SK-N-SH treated with all-trans-retinoic acid at 6 μM for 48 hours (cell line): Measurements from ENCODE around the gene SIK3.

Experiments
- ATAC-seq: fragments of 200-7000 bp; cut with Tn5 transposase; 3 replicates; pipeline ENCODE4 v1.9.1; 2020; ENCODE audit warnings: mild to moderate bottlenecking, moderate library complexity
- ARNTL ChIP-seq: fragments of 450-650 bp; formaldehyde crosslinking; IDR thresholded peaks from 2 replicates; pipeline ENCODE4 v1.5.0; 2020; ENCODE audit warnings: low read depth, mild to moderate bottlenecking, moderate library complexity, borderline replicate concordance
- BACH2 ChIP-seq: fragments of 250-450 bp; sonication (Bioruptor Pico); IDR thresholded peaks from 2 replicates; pipeline ENCODE4 v1.9.0; 2021; ENCODE audit warnings: mild to moderate bottlenecking, borderline replicate concordance
- CREB5 ChIP-seq: fragments of 250-450 bp; sonication (Bioruptor Pico); IDR thresholded peaks from 2 replicates; pipeline ENCODE4 v1.5.1; 2020; ENCODE audit warnings: low read depth, mild to moderate bottlenecking, moderate library complexity
- CSDC2 ChIP-seq: fragments of 250-450 bp; sonication (Bioruptor Pico); IDR thresholded peaks from 2 replicates; pipeline ENCODE4 v1.5.0; 2020; ENCODE audit warnings: mild to moderate bottlenecking, moderate library complexity
- ESRRG ChIP-seq: fragments of 250-450 bp; sonication (Bioruptor Pico); IDR thresholded peaks from 2 replicates; pipeline ENCODE4 v1.6.1; 2021; ENCODE audit warnings: mild to moderate bottlenecking
- GLIS3 ChIP-seq: fragments of 250-450 bp; sonication (Bioruptor Pico); IDR thresholded peaks from 2 replicates; pipeline ENCODE4 v1.5.0; 2020; ENCODE audit warnings: mild to moderate bottlenecking, moderate library complexity
- ISL1 ChIP-seq: fragments of 250-450 bp; sonication (Bioruptor Pico); IDR thresholded peaks from 2 replicates; pipeline ENCODE4 v2.1.2; 2022; ENCODE audit warnings: mild to moderate bottlenecking, moderate library complexity
- OSR1 ChIP-seq: fragments of 250-450 bp; sonication (Bioruptor Pico); IDR thresholded peaks from 2 replicates; pipeline ENCODE4 v1.8.0; 2022; ENCODE audit warnings: moderate library complexity, mild to moderate bottlenecking, inconsistent platforms
- PATZ1 ChIP-seq: fragments of 250-450 bp; sonication (Bioruptor Pico); IDR thresholded peaks from 2 replicates; pipeline ENCODE4 v1.8.0; 2020; ENCODE audit warnings: mild to moderate bottlenecking, moderate library complexity, borderline replicate concordance
- PPARA ChIP-seq: fragments of 250-450 bp; sonication (Bioruptor Pico); IDR thresholded peaks from 2 replicates; pipeline ENCODE4 v1.5.0; 2020; ENCODE audit warnings: mild to moderate bottlenecking, borderline replicate concordance
- RARB ChIP-seq: fragments of 250-450 bp; sonication (Bioruptor Pico); IDR thresholded peaks from 2 replicates; pipeline ENCODE4 v1.8.0; 2021; ENCODE audit warnings: mild to moderate bottlenecking, moderate library complexity
- SNAI2 ChIP-seq: fragments of 250-450 bp; sonication (Bioruptor Pico); IDR thresholded peaks from 2 replicates; pipeline ENCODE4 v1.5.0; 2020; ENCODE audit warnings: mild to moderate bottlenecking, moderate library complexity
- TCF4 ChIP-seq: fragments of 250-450 bp; sonication (Bioruptor Pico); IDR thresholded peaks from 2 replicates; pipeline ENCODE4 v1.8.0; 2021; ENCODE audit warnings: mild to moderate bottlenecking, moderate library complexity, borderline replicate concordance
- ZC3H10 ChIP-seq: fragments of 250-450 bp; sonication (Bioruptor Pico); IDR thresholded peaks from 2 replicates; pipeline ENCODE4 v1.5.1; 2021; ENCODE audit warnings: mild to moderate bottlenecking, moderate library complexity
- ZFP3 ChIP-seq: fragments of 250-450 bp; sonication (Bioruptor Pico); IDR thresholded peaks from 2 replicates; pipeline ENCODE4 v1.5.0; 2020; ENCODE audit warnings: mild to moderate bottlenecking, moderate library complexity
- ZFP30 ChIP-seq: fragments of 450-650 bp; formaldehyde crosslinking; IDR thresholded peaks from 2 replicates; pipeline ENCODE4 v1.5.0; 2022; ENCODE audit warnings: mild to moderate bottlenecking, moderate library complexity
- ZNF565 ChIP-seq: fragments of 450-650 bp; formaldehyde crosslinking; conservative IDR thresholded peaks from 2 replicates; pipeline ENCODE4 v1.5.0; 2020; ENCODE audit warnings: low read depth, mild to moderate bottlenecking, moderate library complexity
- ZNF8 ChIP-seq: fragments of 450-650 bp; formaldehyde crosslinking; IDR thresholded peaks from 2 replicates; pipeline ENCODE4 v1.5.0; 2020; ENCODE audit warnings: mild to moderate bottlenecking, moderate library complexity
- TF ChIP-seq, protein P1 (sequence below): fragments of 250-450 bp; sonication (Bioruptor Pico); IDR thresholded peaks from 2 replicates; pipeline ENCODE4 v1.5.1; 2021; ENCODE audit warnings: mild to moderate bottlenecking, moderate library complexity
- TF ChIP-seq, protein P2 (sequence below): fragments of 250-450 bp; sonication (Bioruptor Pico); IDR thresholded peaks from 2 replicates; pipeline ENCODE4 v1.8.0; 2021; ENCODE audit warnings: low read depth, mild to moderate bottlenecking, moderate library complexity, borderline replicate concordance
- TF ChIP-seq, protein P3 (sequence below): fragments of 250-450 bp; sonication (Bioruptor Pico); IDR thresholded peaks from 2 replicates; pipeline ENCODE4 v1.5.0; 2020; ENCODE audit warnings: mild to moderate bottlenecking, moderate library complexity

SIK3 gene

GRCh38 chr11:117058761-117059261, 39.4 kb downstream of the SIK3 start:
- TF ChIP-seq TCF4 (CRISPR knock-in tag) = 0 out of 2 replicates have a peak, but pooled peaks have one; percentile 23
- TF ChIP-seq ISL1 (CRISPR knock-in tag) = peak; percentile 56; the same call in 1 of the 2 replicates
- no peak for TF ChIP-seq RARB (CRISPR knock-in tag)

DNA sequence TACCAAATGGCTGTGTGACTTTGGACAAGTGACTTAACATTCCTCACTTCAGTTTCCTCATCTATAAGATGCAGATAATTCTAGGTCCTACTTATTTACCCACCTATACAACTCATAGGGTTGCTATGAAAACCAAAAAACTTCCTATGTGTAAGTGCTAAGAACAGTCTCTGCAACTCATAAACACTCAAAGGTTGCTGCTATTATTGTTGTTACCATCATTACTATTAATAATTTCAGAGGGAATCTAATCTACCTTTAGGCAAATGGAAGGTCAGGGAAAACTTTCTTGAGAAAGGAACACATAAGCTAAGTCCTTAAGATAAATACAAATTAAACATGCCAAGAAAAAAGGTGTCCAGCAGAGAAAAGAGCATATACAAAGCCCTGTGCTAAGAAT, 40.5 kb downstream of the SIK3 start:
- ATAC-seq = no peak
- TF ChIP-seq ISL1 (CRISPR knock-in tag) (no peak), BACH2 (CRISPR knock-in tag) (no peak), SNAI2 (no peak)
- TF ChIP-seq, protein P1, sequence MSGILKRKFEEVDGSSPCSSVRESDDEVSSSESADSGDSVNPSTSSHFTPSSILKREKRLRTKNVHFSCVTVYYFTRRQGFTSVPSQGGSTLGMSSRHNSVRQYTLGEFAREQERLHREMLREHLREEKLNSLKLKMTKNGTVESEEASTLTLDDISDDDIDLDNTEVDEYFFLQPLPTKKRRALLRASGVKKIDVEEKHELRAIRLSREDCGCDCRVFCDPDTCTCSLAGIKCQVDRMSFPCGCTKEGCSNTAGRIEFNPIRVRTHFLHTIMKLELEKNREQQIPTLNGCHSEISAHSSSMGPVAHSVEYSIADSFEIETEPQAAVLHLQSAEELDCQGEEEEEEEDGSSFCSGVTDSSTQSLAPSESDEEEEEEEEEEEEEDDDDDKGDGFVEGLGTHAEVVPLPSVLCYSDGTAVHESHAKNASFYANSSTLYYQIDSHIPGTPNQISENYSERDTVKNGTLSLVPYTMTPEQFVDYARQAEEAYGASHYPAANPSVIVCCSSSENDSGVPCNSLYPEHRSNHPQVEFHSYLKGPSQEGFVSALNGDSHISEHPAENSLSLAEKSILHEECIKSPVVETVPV (CRISPR knock-in tag) = no peak
- TF ChIP-seq, protein P2, sequence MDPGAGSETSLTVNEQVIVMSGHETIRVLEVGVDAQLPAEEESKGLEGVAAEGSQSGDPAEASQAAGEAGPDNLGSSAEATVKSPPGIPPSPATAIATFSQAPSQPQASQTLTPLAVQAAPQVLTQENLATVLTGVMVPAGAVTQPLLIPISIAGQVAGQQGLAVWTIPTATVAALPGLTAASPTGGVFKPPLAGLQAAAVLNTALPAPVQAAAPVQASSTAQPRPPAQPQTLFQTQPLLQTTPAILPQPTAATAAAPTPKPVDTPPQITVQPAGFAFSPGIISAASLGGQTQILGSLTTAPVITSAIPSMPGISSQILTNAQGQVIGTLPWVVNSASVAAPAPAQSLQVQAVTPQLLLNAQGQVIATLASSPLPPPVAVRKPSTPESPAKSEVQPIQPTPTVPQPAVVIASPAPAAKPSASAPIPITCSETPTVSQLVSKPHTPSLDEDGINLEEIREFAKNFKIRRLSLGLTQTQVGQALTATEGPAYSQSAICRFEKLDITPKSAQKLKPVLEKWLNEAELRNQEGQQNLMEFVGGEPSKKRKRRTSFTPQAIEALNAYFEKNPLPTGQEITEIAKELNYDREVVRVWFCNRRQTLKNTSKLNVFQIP (CRISPR knock-in tag) = no peak

More at GRCh38 chr11:117058761-117059261, 39.4 kb downstream of the SIK3 start:
- ATAC-seq = peak; percentile 91

- ATAC-seq = no peak
- no peak for TF ChIP-seq ZFP30
- TF ChIP-seq ARNTL (CRISPR knock-in tag) = no peak
- TF ChIP-seq ZNF8 (CRISPR knock-in tag) = no peak
- no peak for TF ChIP-seq RARB (CRISPR knock-in tag)
- no peak for TF ChIP-seq ZC3H10 (CRISPR knock-in tag)
- TF ChIP-seq CSDC2 (CRISPR knock-in tag) = no peak
- TF ChIP-seq, protein P3, sequence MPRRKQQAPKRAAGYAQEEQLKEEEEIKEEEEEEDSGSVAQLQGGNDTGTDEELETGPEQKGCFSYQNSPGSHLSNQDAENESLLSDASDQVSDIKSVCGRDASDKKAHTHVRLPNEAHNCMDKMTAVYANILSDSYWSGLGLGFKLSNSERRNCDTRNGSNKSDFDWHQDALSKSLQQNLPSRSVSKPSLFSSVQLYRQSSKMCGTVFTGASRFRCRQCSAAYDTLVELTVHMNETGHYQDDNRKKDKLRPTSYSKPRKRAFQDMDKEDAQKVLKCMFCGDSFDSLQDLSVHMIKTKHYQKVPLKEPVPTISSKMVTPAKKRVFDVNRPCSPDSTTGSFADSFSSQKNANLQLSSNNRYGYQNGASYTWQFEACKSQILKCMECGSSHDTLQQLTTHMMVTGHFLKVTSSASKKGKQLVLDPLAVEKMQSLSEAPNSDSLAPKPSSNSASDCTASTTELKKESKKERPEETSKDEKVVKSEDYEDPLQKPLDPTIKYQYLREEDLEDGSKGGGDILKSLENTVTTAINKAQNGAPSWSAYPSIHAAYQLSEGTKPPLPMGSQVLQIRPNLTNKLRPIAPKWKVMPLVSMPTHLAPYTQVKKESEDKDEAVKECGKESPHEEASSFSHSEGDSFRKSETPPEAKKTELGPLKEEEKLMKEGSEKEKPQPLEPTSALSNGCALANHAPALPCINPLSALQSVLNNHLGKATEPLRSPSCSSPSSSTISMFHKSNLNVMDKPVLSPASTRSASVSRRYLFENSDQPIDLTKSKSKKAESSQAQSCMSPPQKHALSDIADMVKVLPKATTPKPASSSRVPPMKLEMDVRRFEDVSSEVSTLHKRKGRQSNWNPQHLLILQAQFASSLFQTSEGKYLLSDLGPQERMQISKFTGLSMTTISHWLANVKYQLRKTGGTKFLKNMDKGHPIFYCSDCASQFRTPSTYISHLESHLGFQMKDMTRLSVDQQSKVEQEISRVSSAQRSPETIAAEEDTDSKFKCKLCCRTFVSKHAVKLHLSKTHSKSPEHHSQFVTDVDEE = no peak
- TF ChIP-seq, protein P1 (CRISPR knock-in tag) = no peak
- no peak for TF ChIP-seq CREB5 (CRISPR knock-in tag)
- no peak for TF ChIP-seq ZNF565
- TF ChIP-seq, protein P2 (CRISPR knock-in tag) = no peak
- TF ChIP-seq, all 23 proteins: peak for 0
These were observed 40.9 kb downstream of the SIK3 start for GRCh38 chr11:117057317-117057716.

- no peak for ATAC-seq
- TF ChIP-seq BACH2 (CRISPR knock-in tag) (no peak), ZNF565 (no peak), OSR1 (CRISPR knock-in tag) (no peak), ESRRG (no peak), PPARA (CRISPR knock-in tag) (no peak), PATZ1 (CRISPR knock-in tag) (no peak), SNAI2 (no peak), GLIS3 (CRISPR knock-in tag) (no peak), ZFP3 (CRISPR knock-in tag) (no peak)
These were observed 42.8 kb downstream of the SIK3 start for GRCh38 chr11:117055469-117055868.
